ENCODE data around the gene ACTRT2. TPM values are rescaled to one million over a fixed set of nuclear protein-coding genes. Genes with fewer than 3 reads are reported as not detected.

Gene ACTRT2
- total RNA-seq, 2 experiments from 2014 or later: not detected

DNA sequence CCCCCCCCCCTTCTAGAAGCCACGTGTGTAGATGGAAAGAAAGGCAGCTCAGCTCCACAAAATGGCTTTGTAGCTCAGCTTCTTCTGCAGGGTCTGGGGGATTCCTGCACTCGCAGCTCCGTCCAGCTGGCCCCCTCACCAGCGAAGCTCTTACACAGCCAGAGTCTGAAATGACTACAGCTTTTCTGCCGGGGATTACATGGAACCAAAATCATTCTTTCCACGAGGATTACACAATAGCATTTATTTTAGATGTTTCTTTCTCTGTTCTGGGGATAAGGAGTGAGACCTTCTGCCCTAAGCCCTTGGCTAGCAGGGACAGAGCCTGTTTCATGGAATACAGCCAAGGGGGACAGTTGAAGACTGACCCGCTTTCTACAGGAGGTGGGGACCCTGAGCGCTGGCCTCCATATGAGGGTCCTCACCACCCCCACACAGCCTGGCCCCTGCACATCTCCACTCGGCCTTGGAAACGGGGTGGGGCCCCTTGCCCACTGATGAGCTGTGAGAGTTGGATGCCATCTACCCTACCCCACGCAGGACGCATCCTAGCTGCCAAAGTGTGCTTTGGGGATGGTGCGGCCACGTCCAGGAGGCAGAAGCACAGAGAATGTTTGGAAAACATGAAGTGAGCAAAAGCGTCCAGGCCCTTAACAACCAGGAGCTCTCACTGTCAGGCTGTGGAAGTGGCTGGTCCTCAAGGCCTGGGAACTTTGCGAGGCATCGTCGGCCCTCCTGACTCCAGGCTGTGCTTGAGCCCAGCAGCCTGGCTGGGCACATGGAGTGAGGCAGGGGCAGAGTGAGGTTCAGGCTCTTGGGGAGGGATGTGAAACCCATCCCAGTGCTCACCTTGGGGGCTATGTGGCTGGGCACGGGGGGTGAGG, 14.5 kb downstream of the ACTRT2 start:
- no peak for DNase-seq
- CTCF ChIA-PET: no interaction called here
- Mint-ChIP-seq H3K36me3 (ENCODE audit: low read depth) (no peaks in the 10 kb centered on the region), H3K27ac (no peak overlapping the region), H3K4me1 (ENCODE audit: low read depth) (peaks cover 27% of the 10 kb centered on the region), H3K4me3 (no peak overlapping the region), H3K9me3 (no peaks in the 10 kb centered on the region), H3K27me3 (ENCODE audit: low read depth) (no peaks in the 10 kb centered on the region)
- intact Hi-C loops (cut with micrococcal nuclease): no loop called here

GRCh38 chr1:3036447-3037280, 15.4 kb downstream of the ACTRT2 start:
- Mint-ChIP-seq H3K4me1 (ENCODE audit: low read depth) (peaks cover 27% of the 10 kb centered on the region), H3K36me3 (ENCODE audit: low read depth) (no peaks in the 10 kb centered on the region), H3K4me3 (no peak overlapping the region), H3K27ac (no peak overlapping the region), H3K9me3 (no peaks in the 10 kb centered on the region), H3K27me3 (ENCODE audit: low read depth) (no peaks in the 10 kb centered on the region)
- CTCF ChIA-PET: no interaction called here
- no peak for DNase-seq
- intact Hi-C loops (cut with micrococcal nuclease): no loop called here

DNA sequence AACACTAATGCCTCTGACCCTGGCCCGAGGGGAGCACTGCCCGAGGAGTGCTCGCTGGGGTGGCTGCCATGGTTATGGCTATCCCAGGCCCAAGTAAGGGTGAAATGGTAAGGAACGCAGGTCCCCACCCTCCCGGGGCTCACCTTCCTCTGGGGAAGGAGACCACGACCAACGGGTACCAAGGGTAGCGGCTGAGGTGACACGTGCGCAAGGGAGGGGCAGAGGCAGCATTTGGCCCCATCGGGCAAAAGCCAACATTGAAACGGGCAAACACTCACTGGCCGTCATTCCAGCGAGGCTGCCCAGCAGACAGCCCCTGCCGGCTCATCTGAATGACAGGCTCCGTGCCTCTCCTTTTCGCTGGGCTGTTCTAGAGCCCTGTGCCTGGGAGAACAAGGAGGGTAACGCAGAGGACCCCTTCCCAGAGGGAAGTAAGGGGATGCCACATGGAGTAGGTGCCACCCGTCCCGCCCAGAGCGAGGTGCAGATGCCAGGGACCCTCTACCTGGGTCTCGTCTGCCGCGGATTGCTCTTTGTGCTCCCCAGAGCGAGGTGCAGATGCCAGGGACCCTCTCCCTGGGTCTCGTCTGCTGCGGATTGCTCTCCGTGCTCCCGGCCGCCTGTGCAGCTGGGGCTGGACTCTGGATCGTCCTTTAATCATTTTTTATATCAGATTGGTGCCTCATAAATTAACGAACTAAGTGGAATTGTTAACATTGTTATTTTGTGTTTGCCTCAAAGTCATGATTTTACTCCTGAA, 16.2 kb downstream of the ACTRT2 start:
- Mint-ChIP-seq H3K36me3 (ENCODE audit: low read depth) (no peaks in the 10 kb centered on the region), H3K27ac (no peak overlapping the region), H3K27me3 (ENCODE audit: low read depth) (no peaks in the 10 kb centered on the region), H3K9me3 (no peaks in the 10 kb centered on the region), H3K4me1 (ENCODE audit: low read depth) (peaks cover 23% of the 10 kb centered on the region), H3K4me3 (no peak overlapping the region)
- intact Hi-C loops (cut with micrococcal nuclease): no loop called here
- no peak for DNase-seq
- CTCF ChIA-PET: no interaction called here

DNA sequence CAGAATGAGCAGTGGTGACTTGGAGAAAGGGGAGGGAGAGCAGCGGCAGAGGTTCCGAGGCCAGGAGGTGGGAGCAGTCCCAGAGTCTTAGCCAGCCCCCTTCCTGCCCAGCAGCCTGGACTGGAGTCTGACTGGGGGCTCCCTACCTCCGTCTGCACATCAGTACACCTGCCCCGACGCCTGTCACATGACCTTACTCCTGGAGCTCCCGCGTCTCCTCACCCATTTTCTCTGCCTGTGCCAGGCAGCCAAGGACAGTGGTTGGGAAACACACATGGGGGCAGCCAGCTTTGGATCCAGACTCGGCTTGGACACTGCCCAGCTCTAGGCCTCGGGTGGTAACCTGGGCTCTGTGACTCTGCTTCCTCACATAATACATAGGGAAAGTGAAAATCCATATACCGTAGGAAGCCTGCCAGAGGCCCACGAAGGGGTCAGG, 16.9 kb downstream of the ACTRT2 start:
- Mint-ChIP-seq H3K4me3 (no peak overlapping the region), H3K27me3 (ENCODE audit: low read depth) (no peaks in the 10 kb centered on the region), H3K4me1 (ENCODE audit: low read depth) (peaks cover 16% of the 10 kb centered on the region), H3K27ac (no peak overlapping the region), H3K36me3 (ENCODE audit: low read depth) (no peaks in the 10 kb centered on the region), H3K9me3 (no peaks in the 10 kb centered on the region)
- intact Hi-C loops (cut with micrococcal nuclease): no loop called here
- CTCF ChIA-PET: no interaction called here
- DNase-seq: no peak

GRCh38 chr1:3038571-3039181, 17.4 kb downstream of the ACTRT2 start:
- H3K27ac Mint-ChIP-seq: no peak overlapping the region
- H3K4me3 Mint-ChIP-seq: no peak overlapping the region
- H3K4me1 Mint-ChIP-seq (ENCODE audit: low read depth): peaks cover 11% of the 10 kb centered on the region
- intact Hi-C loops (cut with micrococcal nuclease): no loop called here
- no peaks in the 10 kb centered on the region for H3K9me3 Mint-ChIP-seq
- CTCF ChIA-PET: no interaction called here
- DNase-seq: no peak
- H3K27me3 Mint-ChIP-seq (ENCODE audit: low read depth): no peaks in the 10 kb centered on the region
- H3K36me3 Mint-ChIP-seq (ENCODE audit: low read depth): no peaks in the 10 kb centered on the region

DNA sequence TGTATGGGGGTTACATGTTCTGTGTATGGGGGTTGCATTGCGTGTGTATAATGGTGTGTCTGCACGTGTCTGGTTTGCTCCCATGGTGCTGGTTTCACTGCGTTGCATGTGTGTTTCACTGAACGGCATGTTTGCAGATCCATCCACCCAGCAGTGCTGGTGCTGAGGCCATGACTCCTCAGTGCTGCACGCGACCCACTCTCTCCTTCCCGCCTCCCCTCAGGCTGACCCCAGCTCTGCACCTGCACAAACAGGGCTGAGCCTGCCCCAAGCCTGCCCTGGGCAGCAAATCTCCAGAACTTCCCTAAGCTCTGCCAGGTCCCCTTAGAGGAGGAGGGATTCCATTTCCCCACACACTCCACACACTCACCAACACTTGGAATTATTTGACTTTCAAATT, 18.7 kb downstream of the ACTRT2 start:
- DNase-seq: no peak
- Mint-ChIP-seq H3K9me3 (no peaks in the 10 kb centered on the region), H3K27ac (no peak overlapping the region), H3K4me3 (no peak overlapping the region), H3K4me1 (ENCODE audit: low read depth) (peaks cover 3% of the 10 kb centered on the region), H3K27me3 (ENCODE audit: low read depth) (no peaks in the 10 kb centered on the region), H3K36me3 (ENCODE audit: low read depth) (no peaks in the 10 kb centered on the region)
- intact Hi-C loops (cut with micrococcal nuclease): no loop called here
- CTCF ChIA-PET: interaction anchor here (0.7 kb wide), 1 partner anchor 385 kb away, joined by 3 read pairs; no protein-coding TSS in a partner anchor

- Mint-ChIP-seq H3K4me1 (ENCODE audit: low read depth) (peaks cover 3% of the 10 kb centered on the region), H3K9me3 (no peaks in the 10 kb centered on the region), H3K4me3 (no peak overlapping the region), H3K36me3 (ENCODE audit: low read depth) (no peaks in the 10 kb centered on the region), H3K27me3 (ENCODE audit: low read depth) (peaks cover 4% of the 10 kb centered on the region), H3K27ac (no peak overlapping the region)
- intact Hi-C loops (cut with micrococcal nuclease): no loop called here
- no peak for DNase-seq
- CTCF ChIA-PET: no interaction called here
These were observed 21.2 kb downstream of the ACTRT2 start for GRCh38 chr1:3042481-3042880.

- intact Hi-C loops (cut with micrococcal nuclease): no loop called here
- CTCF ChIA-PET: no interaction called here
- no peaks in the 10 kb centered on the region for H3K36me3 Mint-ChIP-seq (ENCODE audit: low read depth)
- H3K9me3 Mint-ChIP-seq: peaks cover 3% of the 10 kb centered on the region
- DNase-seq: no peak
- H3K4me3 Mint-ChIP-seq: no peak overlapping the region
- H3K27ac Mint-ChIP-seq: no peak overlapping the region
- H3K27me3 Mint-ChIP-seq (ENCODE audit: low read depth): peaks cover 7% of the 10 kb centered on the region
- H3K4me1 Mint-ChIP-seq (ENCODE audit: low read depth): no peaks in the 10 kb centered on the region
These were observed 27.9 kb downstream of the ACTRT2 start for GRCh38 chr1:3049164-3049563.

GRCh38 chr1:3049905-3050304, 28.6 kb downstream of the ACTRT2 start:
- intact Hi-C loops (cut with micrococcal nuclease): no loop called here
- Mint-ChIP-seq H3K9me3 (peaks cover 3% of the 10 kb centered on the region), H3K4me1 (ENCODE audit: low read depth) (no peaks in the 10 kb centered on the region), H3K27me3 (ENCODE audit: low read depth) (peaks cover 7% of the 10 kb centered on the region), H3K36me3 (ENCODE audit: low read depth) (no peaks in the 10 kb centered on the region), H3K27ac (no peak overlapping the region), H3K4me3 (no peak overlapping the region)
- no peak for DNase-seq
- CTCF ChIA-PET: no interaction called here

DNA sequence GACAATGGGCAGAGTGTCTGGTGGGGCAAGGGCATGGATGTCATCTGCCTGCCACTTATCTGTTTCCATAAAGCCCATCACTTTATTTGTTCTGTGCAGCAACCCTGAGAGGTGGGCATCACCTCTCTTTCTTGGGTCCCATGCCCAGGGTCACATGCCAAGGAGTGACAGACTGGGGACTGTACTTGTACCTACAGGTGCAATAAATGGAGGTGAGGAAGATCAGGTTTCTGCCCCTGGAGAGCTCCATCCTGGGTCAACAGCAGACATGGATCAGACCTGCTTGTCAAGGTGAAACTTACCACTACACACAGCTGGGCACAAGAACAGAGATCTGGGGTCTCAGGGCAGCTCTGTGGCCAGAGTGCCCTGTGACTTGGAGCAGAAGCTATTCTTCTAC, 29.3 kb downstream of the ACTRT2 start:
- CTCF ChIA-PET: no interaction called here
- Mint-ChIP-seq H3K36me3 (ENCODE audit: low read depth) (no peaks in the 10 kb centered on the region), H3K27me3 (ENCODE audit: low read depth) (peaks cover 7% of the 10 kb centered on the region), H3K9me3 (peaks cover 3% of the 10 kb centered on the region), H3K4me1 (ENCODE audit: low read depth) (no peaks in the 10 kb centered on the region), H3K27ac (no peak overlapping the region), H3K4me3 (no peak overlapping the region)
- intact Hi-C loops (cut with micrococcal nuclease): no loop called here
- DNase-seq: no peak

DNA sequence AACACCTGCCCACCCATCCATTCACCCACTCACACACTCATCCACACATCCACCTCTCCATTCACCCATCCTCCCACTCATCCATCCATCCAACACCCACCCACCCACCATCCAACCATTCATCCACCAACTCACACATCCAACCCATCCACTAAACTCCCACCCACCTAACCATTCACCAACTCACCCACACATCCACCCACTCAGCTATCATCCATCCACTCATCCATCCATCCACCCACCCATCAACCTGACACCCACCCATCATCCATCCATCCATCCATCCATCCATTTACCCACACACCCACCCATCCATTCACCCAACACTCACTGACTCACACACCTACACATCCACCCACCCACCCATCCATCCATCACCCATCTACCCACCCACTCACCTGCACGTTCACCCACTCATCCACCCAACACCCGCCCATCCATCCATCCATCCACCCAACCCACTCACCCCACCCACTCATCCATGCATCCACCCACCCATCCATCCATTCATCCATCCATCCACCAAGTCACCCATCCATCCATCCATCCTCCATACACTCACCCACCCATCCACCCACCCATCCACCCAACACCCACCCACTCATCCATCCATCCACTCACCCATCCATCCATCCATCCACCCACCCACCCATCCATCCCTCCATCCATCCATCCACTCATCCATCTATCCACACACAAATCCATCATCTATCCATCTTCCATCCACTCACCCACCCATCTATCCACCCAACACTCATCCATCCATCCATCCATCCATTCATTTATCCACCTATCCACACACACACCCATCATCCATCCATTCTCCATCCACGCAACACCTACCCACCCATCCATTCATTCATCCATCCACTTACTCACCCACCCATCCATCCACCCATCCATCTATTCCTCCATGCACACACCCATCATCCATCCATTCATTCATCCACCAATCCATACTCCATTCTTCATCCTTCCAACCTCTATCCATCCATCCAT, 30.3 kb downstream of the ACTRT2 start:
- no peak for DNase-seq
- Mint-ChIP-seq H3K36me3 (ENCODE audit: low read depth) (no peaks in the 10 kb centered on the region), H3K27ac (no peak overlapping the region), H3K27me3 (ENCODE audit: low read depth) (peaks cover 3% of the 10 kb centered on the region), H3K4me1 (ENCODE audit: low read depth) (no peaks in the 10 kb centered on the region), H3K4me3 (no peak overlapping the region), H3K9me3 (peaks cover 3% of the 10 kb centered on the region)
- intact Hi-C loops (cut with micrococcal nuclease): no loop called here
- CTCF ChIA-PET: no interaction called here

Measured in activated naive CD4-positive, alpha-beta T cell treated with anti-CD3 and anti-CD28 coated beads for 36 hours (primary cell).